ENCODE results near the gene MVD. TPM values are rescaled to one million over a fixed set of nuclear protein-coding genes. Genes with fewer than 3 reads are reported as not detected.

The MVD gene
- total and polyA plus RNA-seq, 2 of the 13 experiments (the other 11 are each of a cell fraction or from before 2014, with no cell fraction given) = 28.1 to 187 TPM

- no peak for TF ChIP-seq ZBTB37 (CRISPR knock-in tag; IDR thresholded peaks at IDR 0.05)
- 0 out of 2 replicates have a peak, but pooled peaks have one; percentile 34 for TF ChIP-seq NRL (CRISPR knock-in tag; IDR thresholded peaks at IDR 0.05; ENCODE audit: borderline replicate concordance)
- no peak for TF ChIP-seq YY1 (IDR thresholded peaks at IDR 0.05; ENCODE audit: insufficient read depth, insufficient replicate concordance, low read depth, low read length)
- TF ChIP-seq NR3C1 (CRISPR knock-in tag; IDR thresholded peaks at IDR 0.05) = no peak
- 0 out of 2 replicates have a peak, but pooled peaks have one; percentile 55 for TF ChIP-seq ZC3H13 (CRISPR knock-in tag; IDR thresholded peaks at IDR 0.05)
- TF ChIP-seq ZNF567 (CRISPR knock-in tag; IDR thresholded peaks at IDR 0.05; ENCODE audit: borderline replicate concordance) = no peak
- TF ChIP-seq ZNF510 (CRISPR knock-in tag; IDR thresholded peaks at IDR 0.05; ENCODE audit: low read depth) = no peak
- TF ChIP-seq MLXIP (CRISPR knock-in tag; IDR thresholded peaks at IDR 0.05; ENCODE audit: borderline replicate concordance) = no peak
- TF ChIP-seq ZNF33A (CRISPR knock-in tag; IDR thresholded peaks at IDR 0.05; ENCODE audit: borderline replicate concordance) = no peak
- peak; percentile 57; the same call in 1 of the 2 replicates for TF ChIP-seq UBTF (CRISPR knock-in tag; IDR thresholded peaks at IDR 0.05)
- no peak for TF ChIP-seq BRCA1 (CRISPR knock-in tag; IDR thresholded peaks at IDR 0.05)
- TF ChIP-seq ZNF280B (CRISPR knock-in tag; IDR thresholded peaks at IDR 0.05; ENCODE audit: borderline replicate concordance) = no peak
- TF ChIP-seq POGZ (CRISPR knock-in tag; IDR thresholded peaks at IDR 0.05) = no peak
- TF ChIP-seq ZNF335 (CRISPR knock-in tag; IDR thresholded peaks at IDR 0.05) = no peak
- no peak for TF ChIP-seq ZNF792 (CRISPR knock-in tag; IDR thresholded peaks at IDR 0.05)
- TF ChIP-seq TBL1XR1 (IDR thresholded peaks at IDR 0.05; ENCODE audit: borderline replicate concordance, low read length, partially characterized antibody) = no peak
- peak; percentile 33; the same call in 1 of the 2 replicates for TF ChIP-seq HIC2 (CRISPR knock-in tag; IDR thresholded peaks at IDR 0.05; ENCODE audit: low read depth)
Measured at GRCh38 chr16:88685156-88686061, 22.5 kb upstream of the MVD start (continued).

Data from HepG2 (cell line).